ENCODE measurements around the gene RBMS1. TPM values are rescaled to one million over a fixed set of nuclear protein-coding genes. Genes with fewer than 3 reads are reported as not detected.

Gene RBMS1
- total and polyA plus RNA-seq, 2 donors (not counting 1 experiment from before 2014, with no cell fraction given), result 18.0 to 36.7 TPM

DNA sequence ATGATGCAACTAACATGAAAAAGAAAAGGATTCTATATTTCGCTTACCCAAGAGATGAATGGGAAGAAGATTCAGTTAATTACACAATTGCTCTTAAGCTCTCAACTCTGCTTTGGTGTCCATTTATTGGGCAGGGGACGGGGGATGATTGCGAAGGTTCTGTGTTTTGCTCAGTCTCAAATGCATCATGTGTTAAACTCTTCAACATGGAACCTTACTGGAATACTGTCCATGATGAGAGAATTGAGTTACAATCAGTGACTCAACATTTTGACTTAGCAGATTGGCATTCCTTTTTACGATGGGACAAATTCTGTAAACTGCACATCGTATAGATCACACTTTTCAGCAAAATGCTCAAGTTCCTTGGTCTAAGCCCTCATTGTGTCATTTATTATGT lies 135.6 kb downstream of the RBMS1 start:
- H3K4me2 ChIP-seq (replicated peaks; ENCODE audit: low read depth, low read length, poor library complexity, severe bottlenecking), result no peak overlapping the region
- Mint-ChIP-seq H3K4me3 (no peak overlapping the region), H3K27me3 (no peaks in the 10 kb centered on the region), H3K9me3 (ENCODE audit: insufficient read depth) (peaks cover 3% of the 10 kb centered on the region), H3K27ac (no peak overlapping the region), H3K4me1 (peaks cover 12% of the 10 kb centered on the region)
- no peak overlapping the region for H2AFZ ChIP-seq (ENCODE audit: insufficient read depth, low read depth, low read length, poor library complexity, severe bottlenecking)
- no peaks in the 10 kb centered on the region for H3K9me3 ChIP-seq (ENCODE audit: control extremely low read depth in 1 of 3, control insufficient read depth in 2 of 3, insufficient read depth in 1 of 3, low read length in 2 of 3)
- WGBS (ENCODE audit: insufficient coverage), result 100% methylated on average over 1 of the region's 5 CpGs
- peaks cover 37% of the 10 kb centered on the region for H4K20me1 ChIP-seq (ENCODE audit: control insufficient read depth, insufficient read depth, low read length, poor library complexity, severe bottlenecking)
- no peaks in the 10 kb centered on the region for H3K4me1 ChIP-seq (ENCODE audit: control insufficient read depth in 2 of 2, insufficient read depth in 2 of 2, low read length in 2 of 2)
- ATAC-seq (ENCODE audit: low read depth) (no peak), DNase-seq (no peak)
- TF ChIP-seq, protein P1, sequence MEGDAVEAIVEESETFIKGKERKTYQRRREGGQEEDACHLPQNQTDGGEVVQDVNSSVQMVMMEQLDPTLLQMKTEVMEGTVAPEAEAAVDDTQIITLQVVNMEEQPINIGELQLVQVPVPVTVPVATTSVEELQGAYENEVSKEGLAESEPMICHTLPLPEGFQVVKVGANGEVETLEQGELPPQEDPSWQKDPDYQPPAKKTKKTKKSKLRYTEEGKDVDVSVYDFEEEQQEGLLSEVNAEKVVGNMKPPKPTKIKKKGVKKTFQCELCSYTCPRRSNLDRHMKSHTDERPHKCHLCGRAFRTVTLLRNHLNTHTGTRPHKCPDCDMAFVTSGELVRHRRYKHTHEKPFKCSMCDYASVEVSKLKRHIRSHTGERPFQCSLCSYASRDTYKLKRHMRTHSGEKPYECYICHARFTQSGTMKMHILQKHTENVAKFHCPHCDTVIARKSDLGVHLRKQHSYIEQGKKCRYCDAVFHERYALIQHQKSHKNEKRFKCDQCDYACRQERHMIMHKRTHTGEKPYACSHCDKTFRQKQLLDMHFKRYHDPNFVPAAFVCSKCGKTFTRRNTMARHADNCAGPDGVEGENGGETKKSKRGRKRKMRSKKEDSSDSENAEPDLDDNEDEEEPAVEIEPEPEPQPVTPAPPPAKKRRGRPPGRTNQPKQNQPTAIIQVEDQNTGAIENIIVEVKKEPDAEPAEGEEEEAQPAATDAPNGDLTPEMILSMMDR (IDR thresholded peaks at IDR 0.05), result no peak
- no peak for TF ChIP-seq EZH2 (IDR thresholded peaks at IDR 0.05; ENCODE audit: borderline replicate concordance, insufficient read depth, low read depth, low read length, poor library complexity, severe bottlenecking)
- intact Hi-C loops (cut with micrococcal nuclease), result no loop called here
- peaks cover 2 to 13% of the 10 kb centered on the region in 2 experiments for H3K36me3 ChIP-seq (replicated peaks in 1 of 2; ENCODE audit: control extremely low read depth in 1 of 2, control insufficient read depth in 1 of 2, extremely low read depth in 1 of 2, insufficient read depth in 2 of 2, low read length in 1 of 2)
- H3K4me3 ChIP-seq (ENCODE audit: control extremely low read depth in 1 of 5, extremely low read depth in 1 of 5, insufficient read depth in 1 of 5, low read depth in 2 of 5, low read length in 4 of 5), result no peak overlapping the region
- no peak overlapping the region for H3K27ac ChIP-seq (ENCODE audit: low read length in 2 of 2)
- H3K79me2 ChIP-seq (ENCODE audit: control insufficient read depth, insufficient read depth, low read length), result peaks cover 28% of the 10 kb centered on the region
- no peak overlapping the region for H3K9ac ChIP-seq (ENCODE audit: low read length)
- ChIA-PET CTCF (no interaction called here), POLR2A (no interaction called here)
- no peaks in the 10 kb centered on the region for H3K27me3 ChIP-seq (replicated peaks in 1 of 4; ENCODE audit: control extremely low read depth in 1 of 4, control insufficient read depth in 3 of 4, insufficient read depth in 4 of 4, low read length in 3 of 4)

DNA sequence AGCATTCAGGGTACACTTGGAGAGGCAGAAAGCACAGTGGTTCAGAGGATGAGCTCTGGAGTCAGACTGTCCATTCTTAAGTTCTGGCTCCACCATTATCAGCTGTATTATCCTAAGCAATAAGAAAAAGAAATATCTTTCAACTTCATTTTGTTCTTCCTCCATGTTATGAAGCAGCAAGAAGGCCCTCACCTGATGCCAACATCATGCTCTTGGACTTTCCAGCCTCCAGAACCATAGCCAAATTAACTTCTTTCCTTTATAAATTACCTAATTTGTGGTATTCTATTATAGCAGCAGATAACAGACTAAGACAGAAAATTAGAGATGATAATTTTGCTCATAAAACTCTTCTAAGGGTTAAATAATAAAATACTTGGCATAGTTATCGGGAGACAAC lies 137.1 kb downstream of the RBMS1 start:
- H3K4me1 Mint-ChIP-seq, result peaks cover 12% of the 10 kb centered on the region
- H3K27me3 Mint-ChIP-seq, result no peaks in the 10 kb centered on the region
- no peaks in the 10 kb centered on the region for H3K9me3 ChIP-seq (ENCODE audit: control extremely low read depth in 1 of 3, control insufficient read depth in 2 of 3, insufficient read depth in 1 of 3, low read length in 2 of 3)
- H3K4me2 ChIP-seq (replicated peaks; ENCODE audit: low read depth, low read length, poor library complexity, severe bottlenecking), result no peak overlapping the region
- CTCF ChIA-PET, result interaction anchor here (0.5 to 1.4 kb wide), 2 partner anchors 174 to 638 kb away, joined by 3 to 4 read pairs; no protein-coding TSS in a partner anchor
- TF ChIP-seq, protein P1 (IDR thresholded peaks at IDR 0.05), result no peak
- no peak for TF ChIP-seq EZH2 (IDR thresholded peaks at IDR 0.05; ENCODE audit: borderline replicate concordance, insufficient read depth, low read depth, low read length, poor library complexity, severe bottlenecking)
- no peak overlapping the region for H3K27ac Mint-ChIP-seq
- DNase-seq, result no peak
- no peaks in the 10 kb centered on the region for H3K27me3 ChIP-seq (replicated peaks in 1 of 4; ENCODE audit: control extremely low read depth in 1 of 4, control insufficient read depth in 3 of 4, insufficient read depth in 4 of 4, low read length in 3 of 4)
- H3K4me3 Mint-ChIP-seq, result no peak overlapping the region
- POLR2A ChIA-PET, result no interaction called here
- intact Hi-C loops (cut with micrococcal nuclease), result no loop called here
- H2AFZ ChIP-seq (ENCODE audit: insufficient read depth, low read depth, low read length, poor library complexity, severe bottlenecking), result no peak overlapping the region
- H3K36me3 ChIP-seq (replicated peaks in 1 of 2; ENCODE audit: control extremely low read depth in 1 of 2, control insufficient read depth in 1 of 2, extremely low read depth in 1 of 2, insufficient read depth in 2 of 2, low read length in 1 of 2), result peaks cover 5 to 13% of the 10 kb centered on the region in 2 experiments
- no peaks in the 10 kb centered on the region for H3K4me1 ChIP-seq (ENCODE audit: control insufficient read depth in 2 of 2, insufficient read depth in 2 of 2, low read length in 2 of 2)
- H3K4me3 ChIP-seq (ENCODE audit: control extremely low read depth in 1 of 5, extremely low read depth in 1 of 5, insufficient read depth in 1 of 5, low read depth in 2 of 5, low read length in 4 of 5), result no peak overlapping the region
- ATAC-seq (ENCODE audit: low read depth), result no peak
- H3K9ac ChIP-seq (ENCODE audit: low read length), result no peak overlapping the region
- peaks cover 3% of the 10 kb centered on the region for H3K9me3 Mint-ChIP-seq (ENCODE audit: insufficient read depth)
- WGBS (ENCODE audit: insufficient coverage), result no CpG with 5 or more reads among the region's 1 CpG
- H4K20me1 ChIP-seq (ENCODE audit: control insufficient read depth, insufficient read depth, low read length, poor library complexity, severe bottlenecking), result peaks cover 41% of the 10 kb centered on the region
- H3K27ac ChIP-seq (ENCODE audit: low read length in 2 of 2), result no peak overlapping the region
- peaks cover 30% of the 10 kb centered on the region for H3K79me2 ChIP-seq (ENCODE audit: control insufficient read depth, insufficient read depth, low read length)
